Breast epithelium (tissue), 4 donors: ENCODE measurements around the gene TSEN54. TPM values are rescaled to one million over a fixed set of nuclear protein-coding genes. Genes with fewer than 3 reads are reported as not detected.

Experiments used
- DNase-seq, 2 donors: peaks; one replicate each; pipeline ENCODE4 v3.0.0-alpha.2; 2019; ENCODE audit warnings: low spot score in 2 of 2
- H3K27ac ChIP-seq, 2 donors: fragments of 200-600 bp; sonication (generic) in 1 of 2; one replicate each; pipeline ENCODE4 v1.5.1; 2016 to 2019; ENCODE audit warnings: mild to moderate bottlenecking in 1 of 2
- H3K27me3 ChIP-seq, 2 donors: fragments of 200-600 bp; sonication (generic) in 1 of 2; one replicate each; pipeline versions ENCODE4 v1.5.1 to v1.6.0; 2017 to 2019; ENCODE audit warnings: control low read depth in 1 of 2, mild to moderate bottlenecking in 1 of 2
- H3K36me3 ChIP-seq: fragments of 200-600 bp; one replicate; pipeline ENCODE4 v1.5.1; 2019
- H3K4me1 ChIP-seq, 2 donors: fragments of 200-600 bp; sonication (generic); one replicate each; pipeline ENCODE4 v1.5.1; 2016 to 2019; ENCODE audit warnings: control low read depth in 1 of 2
- H3K4me3 ChIP-seq, 3 donors: fragments of 200-600 bp; sonication (generic); 1 replicate in 2 of 3; 2 replicates in 1 of 3; pipeline ENCODE4 v1.5.1; 2016 to 2019; ENCODE audit warnings: mild to moderate bottlenecking in 3 of 3, moderate library complexity in 2 of 3
- H3K9me3 ChIP-seq, 2 donors: fragments of 200-600 bp; sonication (generic) in 1 of 2; one replicate each; pipeline ENCODE4 v1.5.1; 2016 to 2019; ENCODE audit warnings: control low read depth in 1 of 2
- CTCF ChIP-seq, 3 donors: fragments of 450-650 bp; IDR thresholded peaks; one replicate each; pipeline ENCODE4 v1.5.1; 2016 to 2017; ENCODE audit warnings: antibody characterized with exemption in 3 of 3, mild to moderate bottlenecking in 3 of 3, moderate library complexity in 3 of 3
- POLR2A ChIP-seq: fragments of 450-650 bp; IDR thresholded peaks from one replicate; pipeline ENCODE4 v1.6.1; 2016; ENCODE audit warnings: antibody characterized with exemption, mild to moderate bottlenecking, moderate library complexity
- POLR2AphosphoS5 ChIP-seq, 3 donors: sonication (generic); formaldehyde crosslinking; IDR thresholded peaks; one replicate each; pipeline ENCODE4 v1.6.1; 2017; ENCODE audit warnings: antibody characterized with exemption in 3 of 3
- intact Hi-C: fragments of 100-400 bp; cut with DNase I; formaldehyde crosslinking; loops from one replicate; pipeline ENCODE4 v1.15.1; 2023; ENCODE audit warnings: low total_unique reads
- total RNA-seq, 3 donors: library from RNA; depleted of rRNA; stranded (reverse); fragments of >200 nt; gene quantifications; one replicate each; pipeline ENCODE4 v1.1.0, GENCODE V29; 2016

Gene TSEN54
- total RNA-seq, 3 donors from 2014 or later = 18.4 to 34.7 (median 31.2) TPM

- Histone ChIP-seq H3K36me3 (no peaks in the 10 kb centered on the region), H3K27me3 (no peaks in the 10 kb centered on the region), H3K4me1 (no peaks in the 10 kb centered on the region), H3K4me3 (no peak overlapping the region), H3K9me3 (no peaks in the 10 kb centered on the region), H3K27ac (no peak overlapping the region)
- TF ChIP-seq POLR2A (no peak), POLR2AphosphoS5 (IDR thresholded peaks at IDR 0.05) (no peak), CTCF (IDR thresholded peaks at IDR 0.05) (no peak)
- no peak for DNase-seq
- intact Hi-C loops = no loop called here
Measured at GRCh38 chr17:75568412-75569255, 52.3 kb downstream of the TSEN54 start.

GRCh38 chr17:75570034-75570676 is 53.8 kb downstream of the TSEN54 start:
- Histone ChIP-seq H3K9me3 (no peaks in the 10 kb centered on the region), H3K36me3 (no peaks in the 10 kb centered on the region), H3K27me3 (no peaks in the 10 kb centered on the region), H3K4me1 (no peaks in the 10 kb centered on the region), H3K27ac (no peak overlapping the region), H3K4me3 (no peak overlapping the region)
- no peak for TF ChIP-seq POLR2AphosphoS5 (IDR thresholded peaks at IDR 0.05)
- no peak for DNase-seq
- intact Hi-C loops = no loop called here

DNA sequence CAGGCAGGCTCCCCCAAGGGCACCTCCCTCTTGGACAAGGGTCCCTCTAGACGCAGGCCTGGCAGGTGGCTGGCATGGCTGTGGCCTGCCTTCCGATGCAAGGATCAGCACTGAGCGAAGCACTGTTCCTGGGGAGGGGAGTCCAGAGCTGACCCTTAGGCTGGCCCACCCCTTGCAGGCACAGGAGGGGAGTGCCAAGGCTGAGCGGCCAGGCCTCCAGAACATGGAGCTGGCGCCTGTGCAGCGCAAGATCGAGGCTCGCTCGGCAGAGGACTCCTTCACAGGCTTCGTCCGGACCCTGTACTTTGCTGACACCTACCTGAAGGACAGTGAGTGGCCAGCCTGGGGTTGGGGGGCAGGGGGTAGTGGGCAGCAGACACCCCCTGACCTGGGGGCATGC is 54.4 kb downstream of the TSEN54 start:
- no peaks in the 10 kb centered on the region for H3K36me3 ChIP-seq
- DNase-seq = no peak
- H3K4me1 ChIP-seq = no peaks in the 10 kb centered on the region
- intact Hi-C loops = no loop called here
- H3K27me3 ChIP-seq = no peaks in the 10 kb centered on the region
- no peak overlapping the region for H3K4me3 ChIP-seq
- TF ChIP-seq POLR2A (no peak), POLR2AphosphoS5 (IDR thresholded peaks at IDR 0.05) (no peak), CTCF (IDR thresholded peaks at IDR 0.05) (no peak)
- H3K27ac ChIP-seq = no peak overlapping the region
- H3K9me3 ChIP-seq = no peaks in the 10 kb centered on the region

DNA sequence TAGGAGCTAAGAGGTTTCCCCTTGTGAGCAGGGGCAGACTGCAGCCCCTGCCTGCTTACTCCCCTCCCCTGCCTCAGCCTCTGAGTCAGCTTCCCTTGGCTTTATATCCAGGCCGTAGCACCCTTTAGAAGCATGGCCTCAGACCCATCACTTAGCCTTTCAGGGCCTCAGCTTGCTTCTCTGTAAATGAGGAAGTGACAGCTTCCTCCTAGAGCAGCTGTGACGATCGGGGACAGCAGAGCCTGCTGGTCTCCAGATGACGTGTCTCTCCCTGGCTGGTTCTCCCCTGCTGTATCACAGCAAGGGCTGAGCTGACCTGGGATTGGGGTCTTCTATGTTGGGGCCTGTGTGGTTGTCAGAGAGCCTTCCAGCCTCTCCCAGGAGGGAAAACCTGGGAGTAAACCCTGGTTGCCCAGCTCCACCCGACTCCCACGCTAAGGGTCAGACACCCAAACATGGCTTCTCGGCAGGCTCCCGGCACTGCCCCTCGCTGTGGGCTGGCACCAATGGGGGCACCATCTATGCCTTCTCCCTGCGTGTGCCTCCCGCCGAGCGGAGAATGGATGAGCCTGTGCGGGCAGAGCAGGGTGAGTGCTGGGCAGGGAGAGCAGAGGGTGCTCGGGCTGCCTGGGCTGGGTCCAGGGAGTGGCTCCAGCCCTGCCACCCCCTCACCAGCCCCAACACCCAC is 55.0 kb downstream of the TSEN54 start:
- H3K4me1 ChIP-seq = no peaks in the 10 kb centered on the region
- TF ChIP-seq CTCF (IDR thresholded peaks at IDR 0.05) (no peak), POLR2A (no peak), POLR2AphosphoS5 (IDR thresholded peaks at IDR 0.05) (no peak)
- H3K36me3 ChIP-seq = no peaks in the 10 kb centered on the region
- no peak for DNase-seq
- H3K4me3 ChIP-seq = no peak overlapping the region
- intact Hi-C loops = no loop called here
- no peaks in the 10 kb centered on the region for H3K27me3 ChIP-seq
- H3K9me3 ChIP-seq = no peaks in the 10 kb centered on the region
- no peak overlapping the region for H3K27ac ChIP-seq

DNA sequence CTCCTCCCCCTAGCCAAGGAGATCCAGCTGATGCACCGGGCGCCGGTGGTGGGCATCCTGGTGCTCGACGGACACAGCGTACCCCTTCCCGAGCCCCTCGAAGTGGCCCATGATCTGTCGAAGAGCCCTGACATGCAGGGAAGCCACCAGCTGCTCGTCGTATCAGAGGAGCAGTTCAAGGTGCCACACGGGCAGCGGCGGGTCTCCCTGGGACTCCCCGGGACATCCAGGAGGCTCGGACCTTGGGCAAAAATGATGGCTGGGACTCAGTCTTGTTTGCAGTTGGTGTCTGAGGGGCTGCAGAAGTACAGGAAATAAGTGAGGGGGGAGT is 55.5 kb downstream of the TSEN54 start:
- H3K9me3 ChIP-seq = no peaks in the 10 kb centered on the region
- H3K27me3 ChIP-seq = no peaks in the 10 kb centered on the region
- TF ChIP-seq POLR2A = no peak
- no peak for TF ChIP-seq CTCF (IDR thresholded peaks at IDR 0.05)
- no peak for TF ChIP-seq POLR2AphosphoS5 (IDR thresholded peaks at IDR 0.05)
- no peak overlapping the region for H3K4me3 ChIP-seq
- H3K36me3 ChIP-seq = no peaks in the 10 kb centered on the region
- no peak for DNase-seq
- intact Hi-C loops = no loop called here
- H3K27ac ChIP-seq = no peak overlapping the region
- no peaks in the 10 kb centered on the region for H3K4me1 ChIP-seq
